Kidney glomerular epithelial cell (primary cell): ENCODE results near the gene RNU2-63P.
"Not testable (repeated sequence)": the region's sequence is repeated elsewhere in the genome, so short reads cannot be mapped to it uniquely, and the experiment has no call there.

Experiments used
- DNase-seq: peaks from one replicate; lab custom pipeline; 2025; lab: John Stamatoyannopoulos, UW

Gene RNU2-63P

DNA sequence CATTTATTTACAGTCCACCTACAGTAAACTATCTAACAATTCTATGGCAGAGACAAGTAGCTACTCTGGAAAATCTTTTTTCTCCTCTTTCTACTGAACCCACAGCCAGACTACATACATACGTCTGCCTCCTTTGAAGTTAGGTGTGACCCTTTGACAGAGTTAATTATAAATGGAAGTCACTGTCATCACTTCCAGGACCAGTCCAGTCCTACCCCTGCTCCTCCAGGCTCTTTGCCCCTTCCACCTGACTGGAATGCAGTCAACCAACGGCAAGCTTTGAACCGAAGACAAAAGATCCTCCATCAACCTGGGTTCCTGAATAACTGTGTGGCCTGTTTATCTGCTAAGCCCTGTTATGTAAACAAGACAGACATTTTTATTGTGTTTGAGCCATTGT is 35.2 kb downstream of the RNU2-63P start:
- not testable (repeated sequence) for DNase-seq

GRCh38 chr2:87972385-87972784 is 44.0 kb downstream of the RNU2-63P start:
- not testable (repeated sequence) for DNase-seq
